ENCODE results near the gene RIMS4. TPM values are rescaled to one million over a fixed set of nuclear protein-coding genes. Genes with fewer than 3 reads are reported as not detected.
A peak's percentile ranks its signal among the peaks of the same experiment; 100 is the strongest.
"Not testable (repeated sequence)": the region's sequence is repeated elsewhere in the genome, so short reads cannot be mapped to it uniquely, and the experiment has no call there.

The RIMS4 gene
- total RNA-seq, 1 donor from 2014 or later = 3.2 TPM

- ATAC-seq = no peak
Measured at GRCh38 chr20:44768854-44769480, 41.4 kb downstream of the RIMS4 start.

GRCh38 chr20:44768256-44768655, 42.1 kb downstream of the RIMS4 start:
- no peak overlapping the region for H3K27ac ChIP-seq
- TF ChIP-seq, protein P1, sequence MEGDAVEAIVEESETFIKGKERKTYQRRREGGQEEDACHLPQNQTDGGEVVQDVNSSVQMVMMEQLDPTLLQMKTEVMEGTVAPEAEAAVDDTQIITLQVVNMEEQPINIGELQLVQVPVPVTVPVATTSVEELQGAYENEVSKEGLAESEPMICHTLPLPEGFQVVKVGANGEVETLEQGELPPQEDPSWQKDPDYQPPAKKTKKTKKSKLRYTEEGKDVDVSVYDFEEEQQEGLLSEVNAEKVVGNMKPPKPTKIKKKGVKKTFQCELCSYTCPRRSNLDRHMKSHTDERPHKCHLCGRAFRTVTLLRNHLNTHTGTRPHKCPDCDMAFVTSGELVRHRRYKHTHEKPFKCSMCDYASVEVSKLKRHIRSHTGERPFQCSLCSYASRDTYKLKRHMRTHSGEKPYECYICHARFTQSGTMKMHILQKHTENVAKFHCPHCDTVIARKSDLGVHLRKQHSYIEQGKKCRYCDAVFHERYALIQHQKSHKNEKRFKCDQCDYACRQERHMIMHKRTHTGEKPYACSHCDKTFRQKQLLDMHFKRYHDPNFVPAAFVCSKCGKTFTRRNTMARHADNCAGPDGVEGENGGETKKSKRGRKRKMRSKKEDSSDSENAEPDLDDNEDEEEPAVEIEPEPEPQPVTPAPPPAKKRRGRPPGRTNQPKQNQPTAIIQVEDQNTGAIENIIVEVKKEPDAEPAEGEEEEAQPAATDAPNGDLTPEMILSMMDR (IDR thresholded peaks at IDR 0.05) = no peak
- no peak overlapping the region for H3K4me3 ChIP-seq
- H3K9me3 ChIP-seq = no peaks in the 10 kb centered on the region
- ATAC-seq = no peak
- intact Hi-C loops (cut with DNase I) = no loop called here
- DNase-seq = no peak
- no peaks in the 10 kb centered on the region for H3K4me1 ChIP-seq
- no peaks in the 10 kb centered on the region for H3K36me3 ChIP-seq
- H3K27me3 ChIP-seq = peaks cover 5% of the 10 kb centered on the region

More at GRCh38 chr20:44768854-44769480, 41.4 kb downstream of the RIMS4 start:
- intact Hi-C loops (cut with DNase I) = no loop called here
- no peaks in the 10 kb centered on the region for H3K4me1 ChIP-seq
- H3K4me3 ChIP-seq = no peak overlapping the region
- no peaks in the 10 kb centered on the region for H3K9me3 ChIP-seq
- DNase-seq = no peak
- H3K36me3 ChIP-seq = no peaks in the 10 kb centered on the region
- H3K27me3 ChIP-seq = peaks cover 5% of the 10 kb centered on the region
- H3K27ac ChIP-seq = no peak overlapping the region
- TF ChIP-seq, protein P1 (IDR thresholded peaks at IDR 0.05) = no peak

DNA sequence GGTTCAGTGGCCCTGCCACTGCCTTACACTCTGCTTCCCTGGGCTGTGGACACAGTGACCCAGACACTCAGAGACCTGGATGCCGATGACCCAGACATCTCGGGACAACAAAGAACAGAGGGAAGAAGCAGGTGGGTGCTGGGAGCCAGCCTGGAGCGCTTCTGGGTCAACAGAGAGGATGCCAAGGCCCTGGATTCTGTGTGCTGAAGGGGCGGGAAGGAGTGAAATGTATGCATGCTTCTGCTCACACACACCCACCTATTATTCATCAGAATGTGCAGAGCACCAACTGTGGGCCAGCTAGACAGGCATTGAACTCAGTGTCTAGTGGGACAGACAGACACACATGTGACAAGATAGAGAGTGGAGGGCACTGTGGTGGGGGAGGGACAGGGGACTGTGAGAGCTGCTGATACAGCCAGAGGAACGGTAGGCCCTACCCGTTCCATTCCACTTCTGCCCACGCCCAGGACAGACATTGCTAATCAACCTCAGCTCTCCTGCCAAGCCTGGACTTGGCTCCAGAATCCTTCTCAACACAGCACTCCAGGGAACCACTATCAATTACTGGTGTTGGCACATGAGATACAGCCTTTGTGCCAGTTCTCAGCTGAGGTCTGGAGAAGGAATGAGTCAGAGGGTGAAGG, 44.5 kb downstream of the RIMS4 start:
- Histone ChIP-seq H3K4me3 (no peak overlapping the region), H3K4me1 (no peaks in the 10 kb centered on the region), H3K36me3 (no peaks in the 10 kb centered on the region), H3K27me3 (peaks cover 5% of the 10 kb centered on the region), H3K9me3 (no peaks in the 10 kb centered on the region), H3K27ac (no peak overlapping the region)
- intact Hi-C loops (cut with DNase I) = no loop called here
- ATAC-seq (peak; percentile 38), DNase-seq (no peak)
- TF ChIP-seq, protein P1 (IDR thresholded peaks at IDR 0.05) = no peak

- H3K27me3 ChIP-seq = peaks cover 5% of the 10 kb centered on the region
- DNase-seq (no peak), ATAC-seq (no peak)
- no peak overlapping the region for H3K27ac ChIP-seq
- TF ChIP-seq, protein P1 (IDR thresholded peaks at IDR 0.05) = no peak
- H3K36me3 ChIP-seq = no peaks in the 10 kb centered on the region
- no peaks in the 10 kb centered on the region for H3K9me3 ChIP-seq
- no peak overlapping the region for H3K4me3 ChIP-seq
- no peaks in the 10 kb centered on the region for H3K4me1 ChIP-seq
- intact Hi-C loops (cut with DNase I) = no loop called here
Measured at GRCh38 chr20:44765091-44765490, 45.3 kb downstream of the RIMS4 start.

DNA sequence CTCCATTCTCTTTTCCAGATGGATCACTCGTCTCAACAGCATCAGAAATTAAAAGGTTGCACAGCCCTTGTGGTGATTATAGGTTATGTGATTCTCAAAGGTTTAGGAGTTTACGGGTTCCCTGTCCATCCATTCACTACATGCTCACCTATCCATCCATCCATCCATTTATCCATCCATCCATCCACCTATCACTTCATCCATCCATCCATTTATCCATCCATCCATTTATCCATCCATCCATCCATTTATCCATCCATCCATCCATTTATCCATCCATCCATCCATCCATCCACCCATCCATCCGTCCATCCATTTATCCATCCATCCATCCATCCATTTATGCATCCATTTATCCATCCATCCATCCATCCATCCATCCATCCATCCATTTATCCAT, 46.5 kb downstream of the RIMS4 start:
- ATAC-seq; H3K4me3 ChIP-seq; H3K27me3 ChIP-seq; H3K36me3 ChIP-seq; H3K27ac ChIP-seq; intact Hi-C loops (cut with DNase I); H3K9me3 ChIP-seq; DNase-seq; H3K4me1 ChIP-seq: not testable (repeated sequence)

- peak overlapping the region; percentile 60 for H3K27ac ChIP-seq
- no peaks in the 10 kb centered on the region for H3K4me1 ChIP-seq
- no peaks in the 10 kb centered on the region for H3K9me3 ChIP-seq
- peaks cover 9% of the 10 kb centered on the region for H3K27me3 ChIP-seq
- ATAC-seq (peak; percentile 35), DNase-seq (no peak)
- H3K4me3 ChIP-seq = no peak overlapping the region
- intact Hi-C loops (cut with DNase I) = no loop called here
- no peaks in the 10 kb centered on the region for H3K36me3 ChIP-seq
- TF ChIP-seq, protein P1 (IDR thresholded peaks at IDR 0.05) = no peak
Measured at GRCh38 chr20:44762466-44763140, 47.7 kb downstream of the RIMS4 start.
